B cell (primary cell): ENCODE data around the gene ZCCHC2. TPM values are rescaled to one million over a fixed set of nuclear protein-coding genes. Genes with fewer than 3 reads are reported as not detected.

Experiments used
- ATAC-seq: fragments of 200-7000 bp; cut with Tn5 transposase; one replicate; pipeline ENCODE4 v1.10.0; 2021; ENCODE audit warnings: low read depth, mild to moderate bottlenecking, moderate number of reproducible peaks, moderate library complexity
- CTCF ChIA-PET: fragments of 350-600 bp; sonication (Branson Sonifier 250); formaldehyde crosslinking; loops from one replicate; lab custom pipeline; 2021; ENCODE audit warnings: antibody characterized with exemption, inconsistent platforms; lab: Charles Lee
- POLR2A ChIA-PET: fragments of 350-600 bp; sonication (Branson Sonifier 250); formaldehyde crosslinking; loops from one replicate; lab custom pipeline; 2021; ENCODE audit warnings: antibody characterized with exemption; lab: Charles Lee
- DNase-seq: peaks from one replicate; pipeline ENCODE4 v3.0.0; 2013
- H2AFZ ChIP-seq: 2 replicates; pipeline ENCODE4 v1.6.1; 2012; ENCODE audit warnings: mild to moderate bottlenecking, low read depth, low read length; ENCODE audit not compliant: insufficient read depth, poor library complexity, severe bottlenecking
- H3K27ac ChIP-seq, 2 donors: 1 replicate in 1 of 2; 2 replicates in 1 of 2; pipeline ENCODE4 v1.5.1; 2012 to 2013; ENCODE audit warnings: low read length in 2 of 2, mild to moderate bottlenecking in 2 of 2, moderate library complexity in 1 of 2
- H3K27me3 ChIP-seq, 4 experiments: fragments of 200-600 bp in 1 of 4; sonication (generic) in 1 of 4; replicated peaks in 1 of 4; 1 replicate in 2 of 4; 2 replicates in 2 of 4; pipeline versions ENCODE4 v1.6.1 to v1.7.0; 2013 to 2016; ENCODE audit warnings: low read length in 3 of 4, mild to moderate bottlenecking in 2 of 4, mixed read lengths in 1 of 4, moderate library complexity in 1 of 4; ENCODE audit not compliant: insufficient read depth in 4 of 4, control insufficient read depth in 3 of 4; ENCODE audit errors: control extremely low read depth in 1 of 4
- H3K36me3 ChIP-seq, 2 experiments: replicated peaks in 1 of 2; 1 replicate in 1 of 2; 2 replicates in 1 of 2; pipeline versions ENCODE4 v1.6.1 to v1.7.1; 2013; ENCODE audit warnings: low read length in 1 of 2; ENCODE audit not compliant: insufficient read depth in 2 of 2, control insufficient read depth in 1 of 2; ENCODE audit errors: control extremely low read depth in 1 of 2, extremely low read depth in 1 of 2
- H3K4me1 ChIP-seq, 2 donors: fragments of 200-600 bp in 1 of 2; sonication (generic) in 1 of 2; 1 replicate in 1 of 2; 2 replicates in 1 of 2; pipeline versions ENCODE4 v1.5.1 to v1.6.1; 2013 to 2017; ENCODE audit warnings: low read length in 2 of 2; ENCODE audit not compliant: control insufficient read depth in 2 of 2, insufficient read depth in 2 of 2
- H3K4me2 ChIP-seq: replicated peaks from 2 replicates; pipeline ENCODE3; 2012; ENCODE audit warnings: mild to moderate bottlenecking, low read depth, low read length; ENCODE audit not compliant: poor library complexity, severe bottlenecking
- H3K4me3 ChIP-seq, 5 experiments: fragments of 200-600 bp in 1 of 5; sonication (generic) in 1 of 5; 1 replicate in 3 of 5; 2 replicates in 2 of 5; pipeline versions ENCODE4 v1.5.1 to v1.7.0; 2011 to 2016; ENCODE audit warnings: low read length in 4 of 5, mild to moderate bottlenecking in 4 of 5, low read depth in 2 of 5, control low read depth in 1 of 5, moderate library complexity in 1 of 5; ENCODE audit not compliant: insufficient read depth in 1 of 5; ENCODE audit errors: control extremely low read depth in 1 of 5, extremely low read depth in 1 of 5
- H3K79me2 ChIP-seq: fragments of 200-600 bp; sonication (generic); one replicate; pipeline ENCODE4 v1.6.0; 2016; ENCODE audit warnings: low read length; ENCODE audit not compliant: control insufficient read depth, insufficient read depth
- H3K9ac ChIP-seq: fragments of 200-600 bp; sonication (generic); 2 replicates; pipeline ENCODE4 v1.6.1; 2017; ENCODE audit warnings: mild to moderate bottlenecking, low read length, moderate library complexity
- H3K9me3 ChIP-seq, 3 donors: one replicate each; pipeline versions ENCODE4 v1.6.1 to v1.7.1; 2013; ENCODE audit warnings: low read length in 2 of 3; ENCODE audit not compliant: control insufficient read depth in 2 of 3, insufficient read depth in 1 of 3; ENCODE audit errors: control extremely low read depth in 1 of 3
- H4K20me1 ChIP-seq: 2 replicates; pipeline ENCODE4 v1.6.0; 2012; ENCODE audit warnings: mild to moderate bottlenecking, low read length; ENCODE audit not compliant: insufficient read depth, control insufficient read depth, poor library complexity, severe bottlenecking
- H3K27ac Mint-ChIP-seq: one replicate; pipeline ENCODE4 v1.8.0; 2021; ENCODE audit warnings: mixed read lengths
- H3K27me3 Mint-ChIP-seq: one replicate; pipeline ENCODE4 v1.8.0; 2021; ENCODE audit warnings: mixed read lengths
- H3K4me1 Mint-ChIP-seq: one replicate; pipeline ENCODE4 v1.8.0; 2021; ENCODE audit warnings: mixed read lengths
- H3K4me3 Mint-ChIP-seq: one replicate; pipeline ENCODE4 v1.8.0; 2021; ENCODE audit warnings: mixed read lengths
- H3K9me3 Mint-ChIP-seq: one replicate; pipeline ENCODE4 v1.8.0; 2022; ENCODE audit warnings: mixed read lengths; ENCODE audit not compliant: insufficient read depth
- CTCF ChIP-seq: fragments of 200-600 bp; IDR thresholded peaks from one replicate; pipeline ENCODE4 v1.8.0; 2022; ENCODE audit warnings: antibody characterized with exemption, mild to moderate bottlenecking
- EZH2 ChIP-seq: IDR thresholded peaks from 2 replicates; pipeline ENCODE4 v1.6.1; 2012; ENCODE audit warnings: borderline replicate concordance, low read depth, mild to moderate bottlenecking, moderate library complexity, low read length; ENCODE audit not compliant: insufficient read depth, poor library complexity, severe bottlenecking
- WGBS: methylation state at CpG from one replicate; pipeline ENCODE4 v1.1.5; 2013; ENCODE audit warnings: missing lambda C conversion rate; ENCODE audit not compliant: insufficient coverage; 5-methylcytosine and 5-hydroxymethylcytosine counted together
- intact Hi-C: fragments of 100-400 bp; cut with micrococcal nuclease; formaldehyde crosslinking; loops from one replicate; pipeline ENCODE4 v1.10.0; 2022
- polyA plus RNA-seq: library from polyadenylated mRNA; depleted of rRNA; stranded (reverse); fragments of >200 nt; gene quantifications from 2 replicates; pipeline ENCODE4 v1.2.3, GENCODE V29; 2012
- total RNA-seq, 2 donors: library from RNA; stranded (reverse); fragments of 120-200 nt in 1 of 2; gene quantifications; 1 replicate in 1 of 2; 2 replicates in 1 of 2; pipeline versions ENCODE4 v1.2.3 to v1.2.4, GENCODE V29; 2013 to 2022

Gene ZCCHC2
- total and polyA plus RNA-seq, 2 donors (not counting 1 experiment from before 2014, with no cell fraction given), result 24.5 to 53.7 TPM

DNA sequence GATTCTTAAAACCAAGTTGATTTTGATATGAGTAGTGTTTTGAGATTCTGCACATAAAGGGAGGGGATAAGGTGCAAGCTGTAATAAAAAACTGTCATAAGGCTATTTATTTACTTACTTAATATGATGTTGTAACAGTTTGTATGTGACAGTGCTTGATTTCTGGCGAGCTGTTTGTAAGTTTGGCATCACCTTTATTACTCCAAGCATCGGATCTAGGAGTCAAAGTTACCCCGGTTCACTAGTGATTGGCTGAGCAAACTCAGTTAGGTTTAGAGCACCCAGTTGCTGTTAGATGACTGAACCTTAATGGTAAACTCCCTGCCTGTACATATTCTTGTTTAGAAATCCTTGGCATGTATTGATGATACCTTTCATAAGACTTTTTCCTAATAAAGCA, 16.1 kb downstream of the ZCCHC2 start:
- DNase-seq, result no peak
- WGBS, result 100% methylated on average over 3 of the region's 3 CpGs
- H3K9ac ChIP-seq, result no peak overlapping the region
- H3K4me1 Mint-ChIP-seq, result peaks cover 31% of the 10 kb centered on the region
- no peaks in the 10 kb centered on the region for H3K27me3 Mint-ChIP-seq
- no peak overlapping the region for H3K4me2 ChIP-seq
- intact Hi-C loops, result no loop called here
- peaks cover 0 to 3% (median 0%) of the 10 kb centered on the region in 3 donors for H3K9me3 ChIP-seq
- peaks cover 18 to 27% of the 10 kb centered on the region in 2 experiments for H3K36me3 ChIP-seq
- no peaks in the 10 kb centered on the region for H3K9me3 Mint-ChIP-seq
- no peaks in the 10 kb centered on the region for H3K27me3 ChIP-seq
- CTCF ChIA-PET, result no interaction called here
- peaks cover 58% of the 10 kb centered on the region for H3K79me2 ChIP-seq
- no peak for ATAC-seq
- POLR2A ChIA-PET, result no interaction called here
- TF ChIP-seq EZH2, result no peak
- TF ChIP-seq CTCF, result no peak
- no peak overlapping the region for H2AFZ ChIP-seq
- peaks cover 14 to 15% of the 10 kb centered on the region in 2 donors for H3K4me1 ChIP-seq
- peaks cover 51% of the 10 kb centered on the region for H4K20me1 ChIP-seq
- H3K27ac ChIP-seq, result no peak overlapping the region
- H3K4me3 Mint-ChIP-seq, result no peak overlapping the region
- no peak overlapping the region for H3K4me3 ChIP-seq
- H3K27ac Mint-ChIP-seq, result no peak overlapping the region

DNA sequence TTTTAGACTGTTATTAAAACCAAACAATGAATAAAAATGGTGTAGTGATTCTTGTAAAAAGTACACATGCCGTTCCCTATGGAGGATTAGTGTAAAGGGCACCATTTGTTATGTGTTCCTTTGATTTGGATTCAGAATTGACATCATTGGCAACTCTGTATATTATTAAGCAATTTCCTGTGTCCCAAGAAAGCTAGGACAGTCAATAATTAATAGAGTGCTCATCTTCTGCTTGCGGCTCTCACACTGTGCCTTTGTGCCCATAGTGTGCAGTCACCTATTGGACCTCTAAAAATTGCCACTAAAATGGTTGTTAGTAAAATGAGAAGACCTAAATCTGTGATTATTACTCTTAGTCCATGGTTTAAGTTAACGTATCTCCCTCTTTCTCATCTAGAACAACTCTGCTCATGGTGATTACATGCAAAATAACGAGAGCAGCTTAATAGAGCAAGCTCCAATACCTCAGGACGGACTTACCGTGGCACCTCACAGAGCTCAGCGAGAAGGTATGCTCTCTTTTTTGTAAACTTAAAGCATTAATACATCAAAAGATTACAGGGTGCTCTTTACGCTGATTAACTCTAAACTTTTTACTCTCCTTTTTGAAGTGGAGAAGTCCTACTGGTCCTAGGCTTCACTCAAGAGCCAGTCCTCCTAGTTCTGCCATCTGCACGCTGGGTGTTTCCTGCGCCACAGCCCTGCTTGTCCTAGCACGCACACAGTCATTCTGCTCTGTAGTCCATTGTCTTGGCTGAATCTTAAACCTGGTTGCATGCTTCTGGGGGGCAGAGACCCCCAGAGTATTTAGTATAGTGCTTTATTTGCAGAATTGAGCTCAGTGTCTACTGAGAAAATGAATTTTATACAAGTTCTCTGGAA, 16.7 kb downstream of the ZCCHC2 start:
- DNase-seq (no peak), ATAC-seq (no peak)
- ChIA-PET POLR2A (no interaction called here), CTCF (no interaction called here)
- Histone ChIP-seq H2AFZ (no peak overlapping the region), H3K4me3 (no peak overlapping the region), H3K9me3 (peaks cover 0 to 3% (median 0%) of the 10 kb centered on the region in 3 donors), H3K79me2 (peaks cover 51% of the 10 kb centered on the region), H3K27me3 (no peaks in the 10 kb centered on the region), H3K36me3 (peaks cover 18 to 27% of the 10 kb centered on the region in 2 experiments), H3K27ac (no peak overlapping the region), H3K9ac (no peak overlapping the region), H3K4me1 (peaks cover 7 to 11% of the 10 kb centered on the region in 2 donors), H4K20me1 (peaks cover 44% of the 10 kb centered on the region), H3K4me2 (no peak overlapping the region)
- no peaks in the 10 kb centered on the region for H3K9me3 Mint-ChIP-seq
- H3K27ac Mint-ChIP-seq, result no peak overlapping the region
- intact Hi-C loops, result no loop called here
- H3K27me3 Mint-ChIP-seq, result no peaks in the 10 kb centered on the region
- TF ChIP-seq CTCF (no peak), EZH2 (no peak)
- WGBS, result 99% methylated on average over 8 of the region's 11 CpGs
- peaks cover 25% of the 10 kb centered on the region for H3K4me1 Mint-ChIP-seq
- no peak overlapping the region for H3K4me3 Mint-ChIP-seq
